ENCODE measurements around the gene KLF7.

GRCh38 chr2:207067473-207067872, 98.3 kb downstream of the KLF7 start:
- no peak for TF ChIP-seq CTCF (conservative IDR thresholded peaks at IDR 0.05; ENCODE audit: low read depth, low read length)
- no peak for TF ChIP-seq EZH2 (IDR thresholded peaks at IDR 0.05; ENCODE audit: low read length, unreplicated experiment)

Measured in PC-3 (cell line).